Measurements from ENCODE around the gene SLC6A8. TPM values are rescaled to one million over a fixed set of nuclear protein-coding genes. Genes with fewer than 3 reads are reported as not detected.
A peak's percentile ranks its signal among the peaks of the same experiment; 100 is the strongest.

The SLC6A8 gene
- total RNA-seq, 1 donor from 2014 or later: 8.0 TPM

- intact Hi-C loops (cut with DNase I): no loop called here
- H3K27ac ChIP-seq: no peak overlapping the region
- H3K9me3 ChIP-seq: no peaks in the 10 kb centered on the region
- H3K36me3 ChIP-seq: no peaks in the 10 kb centered on the region
- H3K4me1 ChIP-seq: peaks cover 5% of the 10 kb centered on the region
- ATAC-seq: no peak
- TF ChIP-seq CTCF (IDR thresholded peaks at IDR 0.05): no peak
- no peak for DNase-seq
- H3K4me3 ChIP-seq: no peak overlapping the region
- H3K27me3 ChIP-seq: peaks cover 14% of the 10 kb centered on the region
Measured at GRCh38 chrX:153640736-153641575, 46.8 kb upstream of the SLC6A8 start.

DNA sequence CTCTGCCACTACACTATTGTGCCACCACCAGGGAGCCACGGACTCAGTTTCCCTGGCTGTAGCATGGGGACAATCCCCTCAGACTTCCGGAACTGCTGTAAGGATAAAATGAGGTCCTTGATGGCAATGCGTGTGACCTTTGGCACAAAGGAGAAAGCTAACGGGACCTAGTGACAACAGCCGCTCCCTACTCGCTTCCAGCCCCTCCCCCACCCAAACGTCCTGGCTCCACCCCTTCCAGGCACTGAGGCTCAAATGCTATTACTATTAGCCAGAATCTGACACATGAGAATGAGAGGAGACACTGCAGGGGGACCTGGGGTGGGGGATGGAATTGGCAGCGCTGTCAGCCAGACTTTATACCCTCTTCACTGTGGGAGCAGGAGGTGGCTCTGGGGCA lies 46.1 kb upstream of the SLC6A8 start:
- Histone ChIP-seq H3K9me3 (no peaks in the 10 kb centered on the region), H3K4me1 (peaks cover 5% of the 10 kb centered on the region), H3K36me3 (no peaks in the 10 kb centered on the region), H3K27me3 (peaks cover 16% of the 10 kb centered on the region), H3K27ac (no peak overlapping the region), H3K4me3 (no peak overlapping the region)
- intact Hi-C loops (cut with DNase I): no loop called here
- DNase-seq: no peak
- no peak for TF ChIP-seq CTCF (IDR thresholded peaks at IDR 0.05)
- no peak for ATAC-seq

DNA sequence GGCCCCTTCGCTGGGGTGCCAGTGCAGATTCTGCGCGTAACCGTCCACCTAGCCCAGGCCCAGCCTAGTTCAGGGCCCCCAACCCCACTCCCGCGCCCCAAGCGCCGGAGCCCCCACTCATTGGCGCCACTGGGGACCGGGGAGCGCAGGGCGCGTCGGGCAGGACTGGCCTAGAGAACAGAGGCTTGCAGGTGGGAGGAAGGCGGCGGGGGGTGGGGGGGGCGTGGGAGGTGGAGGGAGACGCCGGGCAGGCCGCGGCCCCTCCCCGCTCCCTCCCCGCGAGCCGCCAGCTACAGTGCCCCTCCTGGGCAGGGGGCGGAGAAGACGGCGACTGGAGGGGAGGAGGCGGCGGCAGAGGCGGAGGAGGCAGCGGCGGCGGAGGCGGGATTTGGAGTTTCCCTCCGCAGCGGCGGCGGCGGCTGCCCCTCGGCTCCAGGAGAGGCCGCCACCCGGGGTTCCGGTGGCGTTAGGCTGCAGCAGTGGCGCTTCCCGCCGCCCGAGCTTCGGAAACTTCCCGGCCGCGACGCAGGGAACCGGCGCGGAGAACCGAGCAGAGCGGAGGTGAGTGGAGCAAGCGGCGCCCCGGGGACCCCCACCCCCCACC lies 45.6 kb upstream of the SLC6A8 start:
- DNase-seq (peak; percentile 31), ATAC-seq (no peak)
- Histone ChIP-seq H3K4me3 (peak overlapping the region; percentile 16), H3K4me1 (peaks cover 5% of the 10 kb centered on the region), H3K27me3 (peaks cover 20% of the 10 kb centered on the region), H3K27ac (no peak overlapping the region), H3K36me3 (no peaks in the 10 kb centered on the region), H3K9me3 (no peaks in the 10 kb centered on the region)
- no peak for TF ChIP-seq CTCF (IDR thresholded peaks at IDR 0.05)
- intact Hi-C loops (cut with DNase I): no loop called here

DNA sequence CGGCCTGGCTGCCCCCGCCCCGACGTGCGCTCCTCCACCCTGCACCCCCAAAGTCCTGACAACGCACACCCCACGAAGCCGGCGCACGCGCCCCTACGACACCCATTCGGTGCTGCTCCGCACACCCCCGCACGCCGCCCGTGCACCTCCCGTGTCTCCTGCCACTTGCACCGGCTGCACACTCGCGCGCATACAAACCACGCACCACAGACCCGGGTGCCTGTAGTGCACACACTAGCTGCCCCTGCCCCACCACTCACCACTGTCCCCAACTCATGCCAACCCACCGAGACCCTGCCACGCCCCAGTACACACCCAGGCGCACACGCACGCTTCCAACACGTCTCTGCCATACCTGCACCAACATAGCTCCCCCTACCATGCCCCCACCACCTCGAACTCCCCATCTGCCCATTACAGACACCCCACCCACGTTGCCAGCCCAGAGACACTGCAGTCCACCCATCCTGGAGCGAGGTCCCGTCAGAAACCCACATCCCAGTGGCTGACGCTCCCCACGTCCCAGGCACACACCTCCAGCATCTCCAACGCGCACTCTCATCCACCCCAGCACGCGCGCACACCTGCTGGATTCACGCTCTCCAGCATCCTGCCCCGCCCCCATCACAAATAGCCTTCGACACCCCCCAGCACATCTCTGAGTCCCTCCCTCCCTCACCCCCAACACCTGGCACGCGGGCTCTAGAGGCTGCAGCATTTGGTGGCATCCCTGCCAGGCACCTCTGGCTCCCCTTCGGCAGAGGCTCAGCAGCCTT lies 44.9 kb upstream of the SLC6A8 start:
- no peak for DNase-seq
- no peak for ATAC-seq
- Histone ChIP-seq H3K27me3 (peaks cover 20% of the 10 kb centered on the region), H3K27ac (no peak overlapping the region), H3K9me3 (no peaks in the 10 kb centered on the region), H3K36me3 (no peaks in the 10 kb centered on the region), H3K4me1 (peaks cover 5% of the 10 kb centered on the region), H3K4me3 (no peak overlapping the region)
- intact Hi-C loops (cut with DNase I): no loop called here
- no peak for TF ChIP-seq CTCF (IDR thresholded peaks at IDR 0.05)

DNA sequence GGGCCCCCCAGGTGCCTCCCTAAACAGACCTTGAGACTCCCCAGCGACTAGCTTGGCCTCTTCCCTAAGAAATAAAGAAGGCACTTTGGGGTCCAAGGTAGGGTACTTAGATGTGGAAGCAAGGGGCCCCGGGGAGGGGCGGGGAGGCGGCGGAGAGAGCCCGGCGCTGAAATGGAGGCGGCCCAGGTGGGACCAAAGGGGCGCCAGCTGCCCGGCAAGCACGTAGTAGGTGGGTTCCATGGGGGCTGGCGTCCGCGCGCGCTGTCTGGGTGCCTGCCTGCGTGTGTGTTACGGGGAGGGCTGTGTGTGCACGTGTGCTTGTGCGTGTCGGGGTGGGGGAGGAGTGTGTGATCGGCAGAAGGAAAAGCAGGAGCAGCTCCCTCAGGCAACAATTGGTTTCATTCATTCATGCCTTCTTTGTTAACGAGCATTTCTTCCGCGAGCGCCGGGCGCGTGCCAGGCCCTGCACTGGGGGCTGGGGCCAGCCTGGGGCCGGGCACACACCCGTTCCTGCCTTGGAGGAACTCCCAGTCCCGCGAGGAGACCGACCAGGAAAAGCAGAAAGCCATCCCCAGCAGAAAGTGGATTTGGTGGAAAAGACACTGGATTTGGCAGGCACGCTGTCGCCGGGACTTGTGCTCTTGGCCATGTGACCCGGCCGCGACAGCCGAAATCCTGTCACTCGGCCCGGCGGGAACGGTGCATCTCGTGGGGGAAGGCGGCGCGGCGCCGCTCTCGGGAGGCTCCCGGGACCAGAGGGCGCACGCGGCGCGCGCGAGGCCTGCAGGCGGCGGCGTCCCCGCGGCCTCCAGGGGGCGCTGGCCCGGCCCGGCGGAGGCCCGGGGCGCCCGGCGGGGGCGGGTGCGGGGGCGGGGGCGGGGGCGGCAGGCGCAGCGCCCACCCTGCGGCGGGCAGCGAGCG lies 44.0 kb upstream of the SLC6A8 start:
- DNase-seq: peak; percentile 43
- H3K27ac ChIP-seq: no peak overlapping the region

More for the DNA sequence above, 44.0 kb upstream of the SLC6A8 start:
- Histone ChIP-seq H3K27me3 (peaks cover 20% of the 10 kb centered on the region), H3K9me3 (no peaks in the 10 kb centered on the region), H3K36me3 (no peaks in the 10 kb centered on the region), H3K4me3 (no peak overlapping the region), H3K4me1 (peaks cover 5% of the 10 kb centered on the region)
- ATAC-seq: peak; percentile 34
- intact Hi-C loops (cut with DNase I): no loop called here
- no peak for TF ChIP-seq CTCF (IDR thresholded peaks at IDR 0.05)
